PFSK-1 (cell line): Measurements from ENCODE around the gene ARHGAP12.

Source experiments
- POLR2AphosphoS5 ChIP-seq: IDR thresholded peaks from 2 replicates; pipeline ENCODE4 v1.6.1; 2012; ENCODE audit warnings: low read depth, mild to moderate bottlenecking, control low read depth, low read length, moderate library complexity
- TAF1 ChIP-seq: IDR thresholded peaks from 2 replicates; pipeline ENCODE4 v1.6.1; 2012; ENCODE audit warnings: low read length, control low read depth, borderline replicate concordance; ENCODE audit not compliant: insufficient read depth

- TF ChIP-seq POLR2AphosphoS5 = no peak
- TF ChIP-seq TAF1 = no peak
Measured at GRCh38 chr10:31905586-31905985, 23.0 kb downstream of the ARHGAP12 start.
